LNCaP clone FGC (cell line): Measurements from ENCODE around the gene CTBP2.

Experiments used
- DNase-seq: peaks from one replicate; pipeline ENCODE4 v3.0.0-alpha.2; 2011; ENCODE audit warnings: low read depth
- H3K4me3 ChIP-seq: 2 replicates; pipeline ENCODE4 v1.5.1; 2011; ENCODE audit warnings: mild to moderate bottlenecking, low read depth, low read length, control low read depth
- TF ChIP-seq, protein P1 (sequence below): IDR thresholded peaks from 2 replicates; pipeline ENCODE4 v1.5.1; 2012; ENCODE audit warnings: mild to moderate bottlenecking; ENCODE audit not compliant: control insufficient read depth, insufficient read depth; ENCODE audit errors: extremely low read depth

CTBP2 gene

DNA sequence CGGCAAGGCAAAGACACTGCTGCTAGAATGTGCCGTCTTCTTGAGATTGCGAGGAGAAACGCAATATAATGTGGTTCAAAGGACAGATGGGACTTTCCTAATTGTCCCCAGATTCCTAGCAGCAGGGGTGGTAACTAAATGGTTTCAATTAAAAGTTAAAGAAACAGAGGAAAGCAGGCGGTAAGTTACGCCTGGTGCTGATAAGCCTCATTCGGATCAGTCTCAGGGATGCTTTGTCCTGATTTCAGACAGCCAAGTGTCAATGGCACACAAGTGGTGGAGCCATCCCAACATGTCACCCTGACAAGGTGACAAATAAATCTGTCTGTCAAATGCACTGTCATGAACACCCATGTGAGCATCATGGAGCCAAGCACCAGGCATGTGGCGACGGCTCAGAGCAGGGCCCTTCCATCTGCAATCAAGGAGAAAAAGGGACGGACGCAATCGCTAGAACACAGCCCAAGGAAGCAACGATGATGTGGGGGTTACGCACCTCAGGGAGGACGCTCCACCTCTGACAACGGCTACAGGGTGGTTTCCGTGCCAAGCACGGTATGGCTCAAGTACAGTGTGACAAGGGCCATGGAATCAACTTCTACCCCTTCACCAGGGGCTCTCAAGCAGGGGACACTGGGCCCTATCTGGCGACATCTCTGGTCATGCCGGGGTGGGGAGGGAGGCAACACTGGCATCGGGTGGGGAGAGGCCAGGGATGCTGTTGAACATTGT, 66.2 kb downstream of the CTBP2 start:
- H3K4me3 ChIP-seq: no peak overlapping the region
- no peak for DNase-seq
- TF ChIP-seq, protein P1, sequence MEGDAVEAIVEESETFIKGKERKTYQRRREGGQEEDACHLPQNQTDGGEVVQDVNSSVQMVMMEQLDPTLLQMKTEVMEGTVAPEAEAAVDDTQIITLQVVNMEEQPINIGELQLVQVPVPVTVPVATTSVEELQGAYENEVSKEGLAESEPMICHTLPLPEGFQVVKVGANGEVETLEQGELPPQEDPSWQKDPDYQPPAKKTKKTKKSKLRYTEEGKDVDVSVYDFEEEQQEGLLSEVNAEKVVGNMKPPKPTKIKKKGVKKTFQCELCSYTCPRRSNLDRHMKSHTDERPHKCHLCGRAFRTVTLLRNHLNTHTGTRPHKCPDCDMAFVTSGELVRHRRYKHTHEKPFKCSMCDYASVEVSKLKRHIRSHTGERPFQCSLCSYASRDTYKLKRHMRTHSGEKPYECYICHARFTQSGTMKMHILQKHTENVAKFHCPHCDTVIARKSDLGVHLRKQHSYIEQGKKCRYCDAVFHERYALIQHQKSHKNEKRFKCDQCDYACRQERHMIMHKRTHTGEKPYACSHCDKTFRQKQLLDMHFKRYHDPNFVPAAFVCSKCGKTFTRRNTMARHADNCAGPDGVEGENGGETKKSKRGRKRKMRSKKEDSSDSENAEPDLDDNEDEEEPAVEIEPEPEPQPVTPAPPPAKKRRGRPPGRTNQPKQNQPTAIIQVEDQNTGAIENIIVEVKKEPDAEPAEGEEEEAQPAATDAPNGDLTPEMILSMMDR: no peak

DNA sequence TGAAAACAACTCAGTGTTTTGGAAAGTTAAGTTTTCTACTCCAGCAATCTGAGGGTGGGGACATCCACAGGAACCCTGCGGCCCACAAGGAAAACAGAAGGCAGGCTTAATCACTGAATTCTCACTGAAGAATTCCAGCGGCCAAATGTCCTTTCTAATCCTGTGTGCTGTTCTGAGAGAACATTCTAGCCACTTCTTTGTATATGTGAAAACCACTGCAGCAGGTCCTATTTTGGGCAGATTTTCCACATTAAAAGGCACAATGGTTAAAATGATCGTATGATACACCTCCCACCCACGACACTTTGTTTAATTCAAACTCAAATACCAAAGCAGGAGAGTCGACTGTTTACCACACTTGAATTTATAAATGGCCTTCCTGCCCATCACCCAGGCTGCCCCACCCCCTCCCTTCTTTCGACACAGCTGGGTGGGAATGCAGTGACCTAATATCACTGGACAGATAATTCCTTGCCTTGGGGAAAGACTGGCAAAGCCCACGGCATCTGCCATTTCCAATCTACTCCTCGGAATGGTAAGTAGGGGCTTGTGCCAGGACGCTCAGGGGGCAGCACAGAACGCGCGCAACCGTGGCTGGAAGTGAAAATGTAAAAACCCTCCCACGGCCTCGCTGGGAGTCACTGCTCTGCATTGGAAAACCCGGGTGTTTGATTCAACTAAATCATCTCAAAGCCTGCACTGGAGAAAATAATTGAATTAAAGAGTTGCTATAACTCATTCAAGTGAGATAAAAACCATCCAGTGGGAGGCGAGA, 67.0 kb downstream of the CTBP2 start:
- no peak for DNase-seq
- H3K4me3 ChIP-seq: no peak overlapping the region
- TF ChIP-seq, protein P1: no peak

DNA sequence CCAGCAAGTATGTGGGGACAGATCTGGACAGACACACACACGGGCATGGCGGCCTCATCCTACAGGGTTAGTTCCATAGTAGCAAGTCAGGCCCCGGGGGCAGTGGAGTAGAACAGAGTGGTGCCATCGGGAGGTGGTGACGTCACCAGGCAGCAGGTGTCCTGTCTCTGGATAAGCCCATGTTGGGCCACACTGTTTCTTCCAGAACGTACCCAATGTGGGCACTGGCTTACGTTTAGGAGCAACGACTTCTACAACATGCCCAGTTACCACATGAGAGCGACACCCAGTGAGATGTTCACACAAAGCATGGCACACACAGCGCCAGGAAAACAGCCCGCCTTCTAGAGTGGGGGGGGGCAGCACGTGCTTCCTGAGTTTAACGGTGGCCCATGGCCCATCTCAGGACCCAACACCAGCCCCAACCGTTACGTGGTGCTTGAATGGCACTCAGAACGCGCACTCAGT, 67.8 kb downstream of the CTBP2 start:
- TF ChIP-seq, protein P1: no peak
- H3K4me3 ChIP-seq: no peak overlapping the region
- no peak for DNase-seq

DNA sequence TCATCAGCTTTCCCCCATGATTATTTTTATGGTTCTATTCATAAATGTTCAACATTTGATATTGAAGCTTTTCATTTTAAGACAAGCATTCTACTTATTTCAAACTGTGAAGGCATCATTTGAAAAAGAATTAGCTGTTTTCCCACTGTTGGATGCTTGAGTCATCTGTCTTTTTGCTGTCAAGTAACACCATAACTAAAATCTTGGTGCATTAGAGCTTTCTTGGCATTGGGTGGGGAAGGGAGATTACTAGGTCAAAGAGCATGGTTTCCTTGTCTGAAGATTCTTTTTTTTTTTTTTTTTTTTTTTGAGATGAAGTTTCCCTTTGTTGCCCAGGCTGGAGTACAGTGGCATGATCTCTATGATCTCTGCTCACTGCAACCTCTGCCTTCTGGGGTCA, 68.5 kb downstream of the CTBP2 start:
- no peak for DNase-seq
- no peak overlapping the region for H3K4me3 ChIP-seq
- TF ChIP-seq, protein P1: no peak

DNA sequence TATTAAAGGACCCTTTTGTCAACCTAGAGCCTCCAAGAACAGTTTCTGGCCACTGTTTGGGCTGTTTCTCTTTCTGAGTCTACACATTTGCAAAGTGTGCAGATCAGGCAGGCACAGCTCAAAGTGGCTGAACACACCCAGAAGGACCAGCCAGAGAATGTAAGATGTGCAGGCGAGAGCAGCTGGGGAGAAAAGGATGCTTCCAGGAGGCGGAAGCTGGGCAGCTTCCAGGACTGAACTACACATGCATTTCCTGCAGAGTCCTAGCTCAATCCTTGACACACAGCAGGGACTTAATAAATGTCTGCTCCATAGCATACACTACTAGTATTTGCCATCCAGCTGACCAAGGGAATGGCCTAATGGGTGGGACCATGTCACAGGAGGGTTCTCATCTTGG, 70.9 kb downstream of the CTBP2 start:
- TF ChIP-seq, protein P1: no peak
- H3K4me3 ChIP-seq: no peak overlapping the region
- DNase-seq: no peak

DNA sequence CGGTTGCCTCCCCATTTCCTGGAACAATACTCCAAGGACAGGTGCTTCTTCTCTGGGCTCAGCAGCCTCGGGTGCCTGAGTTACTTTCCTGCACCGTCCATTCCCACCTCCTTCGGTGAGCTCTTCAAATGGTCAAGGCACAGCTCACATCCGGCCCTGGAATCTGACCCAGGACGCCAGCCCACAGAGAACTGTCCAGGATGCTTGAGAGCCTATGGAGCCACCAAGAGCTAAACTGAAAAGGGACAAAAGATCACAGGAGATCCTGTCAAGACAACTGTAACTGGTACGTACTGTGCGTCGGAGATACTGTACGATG, 72.5 kb downstream of the CTBP2 start:
- TF ChIP-seq, protein P1: no peak
- H3K4me3 ChIP-seq: no peak overlapping the region
- no peak for DNase-seq
